ENCODE results near the gene SPART.
"Not testable (repeated sequence)": the region's sequence is repeated elsewhere in the genome, so short reads cannot be mapped to it uniquely, and the experiment has no call there.

The SPART gene

DNA sequence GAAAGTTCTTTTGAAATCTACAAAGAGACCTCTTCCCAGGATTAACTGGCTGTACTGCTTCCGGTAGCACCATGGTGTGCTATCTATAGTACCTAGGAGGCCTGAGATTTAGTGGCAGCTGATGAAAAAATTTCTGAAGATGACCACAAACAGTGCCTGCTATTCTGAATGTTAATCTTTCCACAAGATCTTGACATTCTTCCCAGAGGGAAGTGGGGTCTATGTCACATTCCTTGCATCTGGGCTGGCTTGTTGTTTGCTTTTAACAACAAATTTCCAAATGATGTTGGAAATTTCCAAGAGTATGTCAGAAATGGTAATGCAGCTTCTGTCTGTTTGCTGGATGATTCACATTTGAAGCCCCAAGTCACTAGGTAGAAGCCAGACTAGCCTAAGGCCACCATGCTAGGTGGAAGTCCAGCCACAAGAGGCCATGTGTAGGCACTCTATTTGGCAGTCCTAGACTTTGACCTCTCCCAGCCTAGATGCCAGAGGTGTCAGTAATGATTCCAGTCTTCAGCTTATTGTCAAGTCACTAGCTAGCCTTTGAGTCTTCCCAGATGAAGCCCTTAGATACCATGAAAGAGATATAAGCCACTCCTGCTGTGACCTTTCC, 22.1 kb downstream of the SPART start:
- no peaks in the 10 kb centered on the region for H3K36me3 ChIP-seq (replicated peaks; ENCODE audit: insufficient read depth, low read length)

GRCh38 chr13:36323408-36323807, 22.8 kb downstream of the SPART start:
- Histone ChIP-seq H3K27me3 (replicated peaks; ENCODE audit: insufficient read depth, low read length) (no peaks in the 10 kb centered on the region), H3K79me2 (ENCODE audit: low read length) (no peaks in the 10 kb centered on the region), H2AFZ (ENCODE audit: low read length) (no peak overlapping the region), H3K9ac (ENCODE audit: low read length) (no peak overlapping the region), H3K9me2 (replicated peaks; ENCODE audit: insufficient read depth, low read length) (no peaks in the 10 kb centered on the region), H4K20me1 (ENCODE audit: insufficient read depth, low read length) (no peaks in the 10 kb centered on the region), H3K4me3 (ENCODE audit: low read length) (no peak overlapping the region), H3F3A (ENCODE audit: insufficient read depth, low read length) (no peaks in the 10 kb centered on the region), H3K9me3 (replicated peaks; ENCODE audit: insufficient read depth, low read length) (no peaks in the 10 kb centered on the region), H3K4me2 (ENCODE audit: low read depth, low read length) (no peak overlapping the region), H3K4me1 (ENCODE audit: low read length) (no peaks in the 10 kb centered on the region), H3K27ac (ENCODE audit: low read length) (no peak overlapping the region), H3K36me3 (replicated peaks; ENCODE audit: insufficient read depth, low read length) (no peaks in the 10 kb centered on the region)
- TF ChIP-seq EZH2phosphoT487 (IDR thresholded peaks at IDR 0.05; ENCODE audit: low read length) (no peak), EZH2 (optimal IDR thresholded peaks at IDR 0.05; ENCODE audit: low read depth, low read length) (no peak)
- TF ChIP-seq, protein P1, sequence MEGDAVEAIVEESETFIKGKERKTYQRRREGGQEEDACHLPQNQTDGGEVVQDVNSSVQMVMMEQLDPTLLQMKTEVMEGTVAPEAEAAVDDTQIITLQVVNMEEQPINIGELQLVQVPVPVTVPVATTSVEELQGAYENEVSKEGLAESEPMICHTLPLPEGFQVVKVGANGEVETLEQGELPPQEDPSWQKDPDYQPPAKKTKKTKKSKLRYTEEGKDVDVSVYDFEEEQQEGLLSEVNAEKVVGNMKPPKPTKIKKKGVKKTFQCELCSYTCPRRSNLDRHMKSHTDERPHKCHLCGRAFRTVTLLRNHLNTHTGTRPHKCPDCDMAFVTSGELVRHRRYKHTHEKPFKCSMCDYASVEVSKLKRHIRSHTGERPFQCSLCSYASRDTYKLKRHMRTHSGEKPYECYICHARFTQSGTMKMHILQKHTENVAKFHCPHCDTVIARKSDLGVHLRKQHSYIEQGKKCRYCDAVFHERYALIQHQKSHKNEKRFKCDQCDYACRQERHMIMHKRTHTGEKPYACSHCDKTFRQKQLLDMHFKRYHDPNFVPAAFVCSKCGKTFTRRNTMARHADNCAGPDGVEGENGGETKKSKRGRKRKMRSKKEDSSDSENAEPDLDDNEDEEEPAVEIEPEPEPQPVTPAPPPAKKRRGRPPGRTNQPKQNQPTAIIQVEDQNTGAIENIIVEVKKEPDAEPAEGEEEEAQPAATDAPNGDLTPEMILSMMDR (IDR thresholded peaks at IDR 0.05; ENCODE audit: low read length) = no peak
- no peak for DNase-seq

More for the DNA sequence above, 22.1 kb downstream of the SPART start:
- no peak overlapping the region for H2AFZ ChIP-seq (ENCODE audit: low read length)
- no peaks in the 10 kb centered on the region for H3K9me3 ChIP-seq (replicated peaks; ENCODE audit: insufficient read depth, low read length)
- H4K20me1 ChIP-seq (ENCODE audit: insufficient read depth, low read length) = no peaks in the 10 kb centered on the region
- no peaks in the 10 kb centered on the region for H3F3A ChIP-seq (ENCODE audit: insufficient read depth, low read length)
- H3K9ac ChIP-seq (ENCODE audit: low read length) = no peak overlapping the region
- H3K27me3 ChIP-seq (replicated peaks; ENCODE audit: insufficient read depth, low read length) = no peaks in the 10 kb centered on the region
- no peaks in the 10 kb centered on the region for H3K9me2 ChIP-seq (replicated peaks; ENCODE audit: insufficient read depth, low read length)
- H3K4me3 ChIP-seq (ENCODE audit: low read length) = no peak overlapping the region
- no peaks in the 10 kb centered on the region for H3K79me2 ChIP-seq (ENCODE audit: low read length)
- no peak for DNase-seq
- H3K4me2 ChIP-seq (ENCODE audit: low read depth, low read length) = no peak overlapping the region
- no peak overlapping the region for H3K27ac ChIP-seq (ENCODE audit: low read length)
- no peak for TF ChIP-seq EZH2phosphoT487 (IDR thresholded peaks at IDR 0.05; ENCODE audit: low read length)
- TF ChIP-seq EZH2 (optimal IDR thresholded peaks at IDR 0.05; ENCODE audit: low read depth, low read length) = no peak
- TF ChIP-seq, protein P1 (IDR thresholded peaks at IDR 0.05; ENCODE audit: low read length) = no peak
- no peaks in the 10 kb centered on the region for H3K4me1 ChIP-seq (ENCODE audit: low read length)

GRCh38 chr13:36319793-36320192, 26.4 kb downstream of the SPART start:
- H3K36me3 ChIP-seq (replicated peaks; ENCODE audit: insufficient read depth, low read length); H3K9me3 ChIP-seq (replicated peaks; ENCODE audit: insufficient read depth, low read length); H3K4me3 ChIP-seq (ENCODE audit: low read length); H3K9ac ChIP-seq (ENCODE audit: low read length); H2AFZ ChIP-seq (ENCODE audit: low read length); H3K4me1 ChIP-seq (ENCODE audit: low read length); H3K9me2 ChIP-seq (replicated peaks; ENCODE audit: insufficient read depth, low read length); H3K27me3 ChIP-seq (replicated peaks; ENCODE audit: insufficient read depth, low read length); H4K20me1 ChIP-seq (ENCODE audit: insufficient read depth, low read length); H3K27ac ChIP-seq (ENCODE audit: low read length); DNase-seq; H3K4me2 ChIP-seq (ENCODE audit: low read depth, low read length); H3K79me2 ChIP-seq (ENCODE audit: low read length); H3F3A ChIP-seq (ENCODE audit: insufficient read depth, low read length): not testable (repeated sequence)

Data from MM.1S (cell line).